Measurements from ENCODE around the gene GRAMD2A. TPM values are rescaled to one million over a fixed set of nuclear protein-coding genes. Genes with fewer than 3 reads are reported as not detected.
A peak's percentile ranks its signal among the peaks of the same experiment; 100 is the strongest.
"Not testable (repeated sequence)": the region's sequence is repeated elsewhere in the genome, so short reads cannot be mapped to it uniquely, and the experiment has no call there.

Gene GRAMD2A
- total RNA-seq, 2 experiments from 2014 or later, result not detected

- DNase-seq, result no peak
- Mint-ChIP-seq H3K9me3 (no peaks in the 10 kb centered on the region), H3K27ac (no peak overlapping the region), H3K4me3 (no peak overlapping the region), H3K27me3 (peaks cover 10% of the 10 kb centered on the region), H3K36me3 (no peaks in the 10 kb centered on the region), H3K4me1 (peaks cover 2% of the 10 kb centered on the region)
- no peak for ATAC-seq (ENCODE audit: low read depth)
- POLR2A ChIA-PET, result interaction anchor here (0.6 kb wide), 1 partner anchor 436 kb away, joined by 3 read pairs; no protein-coding TSS in a partner anchor
These were observed 22.2 kb downstream of the GRAMD2A start for GRCh38 chr15:72175186-72176044.

- peaks cover 2% of the 10 kb centered on the region for H3K4me1 Mint-ChIP-seq
- POLR2A ChIA-PET, result no interaction called here
- ATAC-seq (ENCODE audit: low read depth) (no peak), DNase-seq (no peak)
- H3K36me3 Mint-ChIP-seq, result no peaks in the 10 kb centered on the region
- H3K4me3 Mint-ChIP-seq, result no peak overlapping the region
- no peak overlapping the region for H3K27ac Mint-ChIP-seq
- peaks cover 10% of the 10 kb centered on the region for H3K27me3 Mint-ChIP-seq
- no peaks in the 10 kb centered on the region for H3K9me3 Mint-ChIP-seq
These were observed 22.9 kb downstream of the GRAMD2A start for GRCh38 chr15:72174551-72175165.

GRCh38 chr15:72173864-72174550, 23.6 kb downstream of the GRAMD2A start:
- no peak for ATAC-seq (ENCODE audit: low read depth)
- DNase-seq, result no peak
- Mint-ChIP-seq H3K4me1 (peaks cover 6% of the 10 kb centered on the region), H3K27me3 (peaks cover 10% of the 10 kb centered on the region), H3K36me3 (no peaks in the 10 kb centered on the region), H3K4me3 (no peak overlapping the region), H3K27ac (no peak overlapping the region), H3K9me3 (no peaks in the 10 kb centered on the region)
- POLR2A ChIA-PET, result no interaction called here

- no peaks in the 10 kb centered on the region for H3K36me3 Mint-ChIP-seq
- POLR2A ChIA-PET, result no interaction called here
- DNase-seq (no peak), ATAC-seq (ENCODE audit: low read depth) (no peak)
- no peak overlapping the region for H3K4me3 Mint-ChIP-seq
- H3K9me3 Mint-ChIP-seq, result no peaks in the 10 kb centered on the region
- peaks cover 10% of the 10 kb centered on the region for H3K27me3 Mint-ChIP-seq
- H3K27ac Mint-ChIP-seq, result no peak overlapping the region
- peaks cover 12% of the 10 kb centered on the region for H3K4me1 Mint-ChIP-seq
These were observed 24.2 kb downstream of the GRAMD2A start for GRCh38 chr15:72173401-72173800.

GRCh38 chr15:72172796-72173195, 24.8 kb downstream of the GRAMD2A start:
- Mint-ChIP-seq H3K36me3 (no peaks in the 10 kb centered on the region), H3K4me3 (no peak overlapping the region), H3K4me1 (peaks cover 18% of the 10 kb centered on the region), H3K27me3 (peaks cover 10% of the 10 kb centered on the region), H3K27ac (no peak overlapping the region), H3K9me3 (no peaks in the 10 kb centered on the region)
- no peak for DNase-seq
- ATAC-seq (ENCODE audit: low read depth), result no peak
- POLR2A ChIA-PET, result no interaction called here

GRCh38 chr15:72171978-72172377, 25.6 kb downstream of the GRAMD2A start:
- H3K27ac Mint-ChIP-seq; H3K36me3 Mint-ChIP-seq; DNase-seq; H3K27me3 Mint-ChIP-seq; ATAC-seq (ENCODE audit: low read depth); H3K4me3 Mint-ChIP-seq; POLR2A ChIA-PET; H3K9me3 Mint-ChIP-seq: not testable (repeated sequence)
- H3K4me1 Mint-ChIP-seq, result peaks cover 24% of the 10 kb centered on the region

GRCh38 chr15:72170691-72171090, 26.9 kb downstream of the GRAMD2A start:
- ATAC-seq (ENCODE audit: low read depth) (no peak), DNase-seq (no peak)
- Mint-ChIP-seq H3K27me3 (peaks cover 10% of the 10 kb centered on the region), H3K4me1 (peaks cover 26% of the 10 kb centered on the region), H3K9me3 (no peaks in the 10 kb centered on the region), H3K36me3 (no peaks in the 10 kb centered on the region), H3K27ac (no peak overlapping the region), H3K4me3 (no peak overlapping the region)
- POLR2A ChIA-PET, result no interaction called here

- DNase-seq (no peak), ATAC-seq (ENCODE audit: low read depth) (no peak)
- peaks cover 10% of the 10 kb centered on the region for H3K27me3 Mint-ChIP-seq
- H3K4me3 Mint-ChIP-seq, result no peak overlapping the region
- H3K9me3 Mint-ChIP-seq, result no peaks in the 10 kb centered on the region
- no peak overlapping the region for H3K27ac Mint-ChIP-seq
- peaks cover 26% of the 10 kb centered on the region for H3K4me1 Mint-ChIP-seq
- no peaks in the 10 kb centered on the region for H3K36me3 Mint-ChIP-seq
- POLR2A ChIA-PET, result no interaction called here
These were observed 27.5 kb downstream of the GRAMD2A start for GRCh38 chr15:72169921-72170611.

GRCh38 chr15:72169236-72169920, 28.2 kb downstream of the GRAMD2A start:
- H3K27me3 Mint-ChIP-seq, result peaks cover 8% of the 10 kb centered on the region
- no peaks in the 10 kb centered on the region for H3K36me3 Mint-ChIP-seq
- no peaks in the 10 kb centered on the region for H3K9me3 Mint-ChIP-seq
- peak overlapping the region; percentile 60 for H3K4me3 Mint-ChIP-seq
- DNase-seq (no peak), ATAC-seq (ENCODE audit: low read depth) (no peak)
- peak overlapping the region; percentile 68 for H3K27ac Mint-ChIP-seq
- POLR2A ChIA-PET, result interaction anchor here (1.1 kb wide), 1 partner anchor 59 kb away, joined by 6 read pairs; no protein-coding TSS in a partner anchor
- H3K4me1 Mint-ChIP-seq, result peaks cover 24% of the 10 kb centered on the region

- DNase-seq (no peak), ATAC-seq (ENCODE audit: low read depth) (no peak)
- Mint-ChIP-seq H3K36me3 (no peaks in the 10 kb centered on the region), H3K4me3 (peak overlapping the region; percentile 60), H3K4me1 (peaks cover 24% of the 10 kb centered on the region), H3K9me3 (no peaks in the 10 kb centered on the region), H3K27me3 (peaks cover 4% of the 10 kb centered on the region), H3K27ac (peak overlapping the region; percentile 68)
- POLR2A ChIA-PET, result interaction anchor here (1.0 to 1.1 kb wide), 3 partner anchors 12 to 59 kb away, joined by 3 to 6 read pairs (median 4); partner anchors contain the start of genes MYO9A and SENP8
These were observed 28.8 kb downstream of the GRAMD2A start for GRCh38 chr15:72168808-72169190.

GRCh38 chr15:72168131-72168807, 29.3 kb downstream of the GRAMD2A start:
- H3K36me3 Mint-ChIP-seq, result no peaks in the 10 kb centered on the region
- peak overlapping the region; percentile 60 for H3K4me3 Mint-ChIP-seq
- H3K9me3 Mint-ChIP-seq, result no peaks in the 10 kb centered on the region
- POLR2A ChIA-PET, result interaction anchor here (0.6 to 1.1 kb wide), 4 partner anchors 11 to 305 kb away, joined by 3 to 6 read pairs (median 4); partner anchors contain the start of genes MYO9A and SENP8
- H3K27me3 Mint-ChIP-seq, result peaks cover 4% of the 10 kb centered on the region
- peaks cover 24% of the 10 kb centered on the region for H3K4me1 Mint-ChIP-seq
- peak overlapping the region; percentile 71 for H3K27ac Mint-ChIP-seq
- DNase-seq, result peak; percentile 65
- peak; percentile 92 for ATAC-seq (ENCODE audit: low read depth)

GRCh38 chr15:72167445-72167844, 30.1 kb downstream of the GRAMD2A start:
- Mint-ChIP-seq H3K4me1 (peaks cover 24% of the 10 kb centered on the region), H3K4me3 (no peak overlapping the region), H3K36me3 (no peaks in the 10 kb centered on the region), H3K27me3 (peaks cover 4% of the 10 kb centered on the region), H3K27ac (no peak overlapping the region), H3K9me3 (no peaks in the 10 kb centered on the region)
- DNase-seq (no peak), ATAC-seq (ENCODE audit: low read depth) (no peak)
- POLR2A ChIA-PET, result no interaction called here

Measured in activated naive CD8-positive, alpha-beta T cell treated with anti-CD3 and anti-CD28 coated beads, Interleukin-2, amount 10 ng/mL, durations not matched to agents 7 days and 5 days (primary cell).